Astrocyte (in vitro differentiated cells and primary cell): ENCODE data around the gene KRT78. TPM values are rescaled to one million over a fixed set of nuclear protein-coding genes. Genes with fewer than 3 reads are reported as not detected.

Experiments
- DNase-seq: peaks from one replicate; pipeline ENCODE4 v3.0.0-alpha.2; 2010; ENCODE audit warnings: low read depth
- FAIRE-seq: peaks from 2 replicates; lab custom pipeline; 2011; peaks lifted over from hg19 to GRCh38; lab: Jason Lieb, UNC
- H2AFZ ChIP-seq: 2 replicates; pipeline ENCODE4 v1.6.0; 2012; ENCODE audit warnings: low read depth, low read length, inconsistent platforms
- H3K27ac ChIP-seq: 2 replicates; pipeline ENCODE4 v1.5.1; 2011; ENCODE audit warnings: low read depth, low read length, inconsistent platforms
- H3K27me3 ChIP-seq: 2 replicates; pipeline ENCODE4 v1.6.0; 2011; ENCODE audit warnings: low read length, inconsistent platforms; ENCODE audit not compliant: insufficient read depth
- H3K36me3 ChIP-seq: 2 replicates; pipeline ENCODE4 v1.5.1; 2011; ENCODE audit warnings: low read length, inconsistent platforms; ENCODE audit not compliant: insufficient read depth
- H3K4me1 ChIP-seq: 2 replicates; pipeline ENCODE4 v1.5.1; 2011; ENCODE audit warnings: low read length, inconsistent platforms; ENCODE audit not compliant: insufficient read depth
- H3K4me2 ChIP-seq: 2 replicates; pipeline ENCODE4 v1.6.0; 2012; ENCODE audit warnings: low read length, inconsistent platforms
- H3K4me3 ChIP-seq: 2 replicates; pipeline ENCODE4 v1.5.1; 2011; ENCODE audit warnings: low read depth, mild to moderate bottlenecking, low read length, inconsistent platforms; ENCODE audit not compliant: insufficient read depth
- H3K79me2 ChIP-seq: 2 replicates; pipeline ENCODE4 v1.6.0; 2012; ENCODE audit warnings: mild to moderate bottlenecking, low read length, inconsistent platforms; ENCODE audit not compliant: insufficient read depth
- H3K9ac ChIP-seq: 2 replicates; pipeline ENCODE4 v1.6.0; 2012; ENCODE audit warnings: mild to moderate bottlenecking, low read length, inconsistent platforms
- H3K9me3 ChIP-seq: 2 replicates; pipeline ENCODE4 v1.5.1; 2012; ENCODE audit warnings: low read depth, mild to moderate bottlenecking, low read length, inconsistent platforms; ENCODE audit not compliant: insufficient read depth
- H4K20me1 ChIP-seq: 2 replicates; pipeline ENCODE4 v1.6.0; 2012; ENCODE audit warnings: low read length, inconsistent platforms; ENCODE audit not compliant: insufficient read depth
- H3K27ac Mint-ChIP-seq: one replicate; pipeline ENCODE4 v1.8.0; 2021; ENCODE audit warnings: mild to moderate bottlenecking, mixed read lengths; ENCODE audit not compliant: unreplicated experiment
- H3K27me3 Mint-ChIP-seq: one replicate; pipeline ENCODE4 v1.8.0; 2021; ENCODE audit warnings: low read depth, mixed read lengths; ENCODE audit not compliant: unreplicated experiment
- H3K36me3 Mint-ChIP-seq: one replicate; pipeline ENCODE4 v1.8.0; 2021; ENCODE audit warnings: low read depth, mixed read lengths; ENCODE audit not compliant: unreplicated experiment
- H3K4me1 Mint-ChIP-seq: one replicate; pipeline ENCODE4 v1.8.0; 2021; ENCODE audit warnings: low read depth, mixed read lengths; ENCODE audit not compliant: unreplicated experiment
- H3K4me3 Mint-ChIP-seq: one replicate; pipeline ENCODE4 v1.8.0; 2021; ENCODE audit warnings: mild to moderate bottlenecking, moderate library complexity, mixed read lengths; ENCODE audit not compliant: unreplicated experiment
- H3K9me3 Mint-ChIP-seq: one replicate; pipeline ENCODE4 v1.8.0; 2021; ENCODE audit warnings: mild to moderate bottlenecking, mixed read lengths; ENCODE audit not compliant: unreplicated experiment
- EZH2 ChIP-seq: IDR thresholded peaks from 2 replicates; pipeline ENCODE4 v1.6.1; 2012; ENCODE audit warnings: mild to moderate bottlenecking, low read length, inconsistent platforms; ENCODE audit not compliant: insufficient read depth
- total RNA-seq: library from RNA; stranded (reverse); gene quantifications from 2 replicates; pipeline ENCODE4 v1.2.1, GENCODE V29; 2021
- TF ChIP-seq, protein P1 (sequence below): IDR thresholded peaks from 2 replicates; pipeline ENCODE4 v1.5.1; 2011; ENCODE audit warnings: low read depth, mild to moderate bottlenecking, inconsistent platforms, low read length, moderate library complexity; ENCODE audit not compliant: insufficient read depth

Gene KRT78
- total RNA-seq, 1 donor from 2014 or later, result not detected

DNA sequence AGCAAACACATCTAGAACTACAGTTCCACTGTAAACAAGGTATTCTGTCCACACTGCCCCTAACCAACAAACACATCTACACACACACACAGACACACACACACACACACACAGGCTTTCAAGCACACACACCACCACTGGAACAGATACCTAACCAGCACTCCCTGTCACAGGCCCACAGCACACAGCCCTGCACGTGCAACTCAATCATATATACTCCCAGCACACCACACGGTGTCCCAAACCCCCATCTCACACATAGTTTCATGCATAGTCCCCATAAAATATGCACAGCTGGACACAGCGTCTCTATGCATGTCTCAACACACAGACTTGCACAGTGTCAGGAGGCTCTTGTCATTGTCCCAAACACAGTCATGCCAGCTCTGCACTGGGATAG, 28.4 kb upstream of the KRT78 start:
- no peak overlapping the region for H3K27ac Mint-ChIP-seq
- no peak overlapping the region for H3K9ac ChIP-seq
- H3K9me3 Mint-ChIP-seq, result no peaks in the 10 kb centered on the region
- H3K4me3 Mint-ChIP-seq, result no peak overlapping the region
- H3K4me2 ChIP-seq, result no peak overlapping the region
- no peaks in the 10 kb centered on the region for H3K27me3 ChIP-seq
- TF ChIP-seq EZH2, result no peak
- TF ChIP-seq, protein P1, sequence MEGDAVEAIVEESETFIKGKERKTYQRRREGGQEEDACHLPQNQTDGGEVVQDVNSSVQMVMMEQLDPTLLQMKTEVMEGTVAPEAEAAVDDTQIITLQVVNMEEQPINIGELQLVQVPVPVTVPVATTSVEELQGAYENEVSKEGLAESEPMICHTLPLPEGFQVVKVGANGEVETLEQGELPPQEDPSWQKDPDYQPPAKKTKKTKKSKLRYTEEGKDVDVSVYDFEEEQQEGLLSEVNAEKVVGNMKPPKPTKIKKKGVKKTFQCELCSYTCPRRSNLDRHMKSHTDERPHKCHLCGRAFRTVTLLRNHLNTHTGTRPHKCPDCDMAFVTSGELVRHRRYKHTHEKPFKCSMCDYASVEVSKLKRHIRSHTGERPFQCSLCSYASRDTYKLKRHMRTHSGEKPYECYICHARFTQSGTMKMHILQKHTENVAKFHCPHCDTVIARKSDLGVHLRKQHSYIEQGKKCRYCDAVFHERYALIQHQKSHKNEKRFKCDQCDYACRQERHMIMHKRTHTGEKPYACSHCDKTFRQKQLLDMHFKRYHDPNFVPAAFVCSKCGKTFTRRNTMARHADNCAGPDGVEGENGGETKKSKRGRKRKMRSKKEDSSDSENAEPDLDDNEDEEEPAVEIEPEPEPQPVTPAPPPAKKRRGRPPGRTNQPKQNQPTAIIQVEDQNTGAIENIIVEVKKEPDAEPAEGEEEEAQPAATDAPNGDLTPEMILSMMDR, result no peak
- no peaks in the 10 kb centered on the region for H3K79me2 ChIP-seq
- no peaks in the 10 kb centered on the region for H3K36me3 Mint-ChIP-seq
- no peak for FAIRE-seq
- no peak overlapping the region for H3K27ac ChIP-seq
- no peaks in the 10 kb centered on the region for H4K20me1 ChIP-seq
- peaks cover 31% of the 10 kb centered on the region for H3K4me1 Mint-ChIP-seq
- peaks cover 4% of the 10 kb centered on the region for H3K27me3 Mint-ChIP-seq
- H3K36me3 ChIP-seq, result no peaks in the 10 kb centered on the region
- no peaks in the 10 kb centered on the region for H3K9me3 ChIP-seq
- DNase-seq, result no peak
- H3K4me3 ChIP-seq, result no peak overlapping the region
- peaks cover 30% of the 10 kb centered on the region for H3K4me1 ChIP-seq
- no peak overlapping the region for H2AFZ ChIP-seq

DNA sequence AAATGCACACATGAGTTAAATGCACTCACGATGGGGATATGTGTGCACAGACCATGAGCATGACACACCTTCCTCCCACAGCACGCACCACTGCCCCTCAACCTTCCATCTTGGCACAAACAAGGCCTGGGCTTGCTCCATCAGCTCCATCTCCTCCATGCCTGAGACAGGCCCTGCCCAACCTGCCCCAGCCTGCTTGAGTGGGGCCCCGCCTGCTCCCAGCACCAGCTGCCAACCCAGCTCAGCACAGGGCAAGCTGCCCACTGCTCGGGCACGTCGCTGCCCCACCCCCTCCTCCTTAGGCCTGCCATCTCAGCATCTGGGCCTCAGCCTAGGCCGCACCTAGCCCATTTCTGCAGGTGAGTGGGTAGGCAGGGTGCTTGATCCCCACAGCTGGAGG, 27.6 kb upstream of the KRT78 start:
- FAIRE-seq (no peak), DNase-seq (no peak)
- Histone ChIP-seq H3K36me3 (no peaks in the 10 kb centered on the region), H3K27me3 (no peaks in the 10 kb centered on the region), H3K4me3 (no peak overlapping the region), H3K4me2 (no peak overlapping the region), H3K9me3 (no peaks in the 10 kb centered on the region), H3K9ac (no peak overlapping the region), H4K20me1 (no peaks in the 10 kb centered on the region), H3K4me1 (peaks cover 38% of the 10 kb centered on the region), H2AFZ (no peak overlapping the region), H3K79me2 (no peaks in the 10 kb centered on the region), H3K27ac (no peak overlapping the region)
- H3K27me3 Mint-ChIP-seq, result peaks cover 4% of the 10 kb centered on the region
- peaks cover 39% of the 10 kb centered on the region for H3K4me1 Mint-ChIP-seq
- H3K27ac Mint-ChIP-seq, result no peak overlapping the region
- H3K9me3 Mint-ChIP-seq, result no peaks in the 10 kb centered on the region
- no peaks in the 10 kb centered on the region for H3K36me3 Mint-ChIP-seq
- TF ChIP-seq EZH2, result no peak
- TF ChIP-seq, protein P1, result no peak
- no peak overlapping the region for H3K4me3 Mint-ChIP-seq

DNA sequence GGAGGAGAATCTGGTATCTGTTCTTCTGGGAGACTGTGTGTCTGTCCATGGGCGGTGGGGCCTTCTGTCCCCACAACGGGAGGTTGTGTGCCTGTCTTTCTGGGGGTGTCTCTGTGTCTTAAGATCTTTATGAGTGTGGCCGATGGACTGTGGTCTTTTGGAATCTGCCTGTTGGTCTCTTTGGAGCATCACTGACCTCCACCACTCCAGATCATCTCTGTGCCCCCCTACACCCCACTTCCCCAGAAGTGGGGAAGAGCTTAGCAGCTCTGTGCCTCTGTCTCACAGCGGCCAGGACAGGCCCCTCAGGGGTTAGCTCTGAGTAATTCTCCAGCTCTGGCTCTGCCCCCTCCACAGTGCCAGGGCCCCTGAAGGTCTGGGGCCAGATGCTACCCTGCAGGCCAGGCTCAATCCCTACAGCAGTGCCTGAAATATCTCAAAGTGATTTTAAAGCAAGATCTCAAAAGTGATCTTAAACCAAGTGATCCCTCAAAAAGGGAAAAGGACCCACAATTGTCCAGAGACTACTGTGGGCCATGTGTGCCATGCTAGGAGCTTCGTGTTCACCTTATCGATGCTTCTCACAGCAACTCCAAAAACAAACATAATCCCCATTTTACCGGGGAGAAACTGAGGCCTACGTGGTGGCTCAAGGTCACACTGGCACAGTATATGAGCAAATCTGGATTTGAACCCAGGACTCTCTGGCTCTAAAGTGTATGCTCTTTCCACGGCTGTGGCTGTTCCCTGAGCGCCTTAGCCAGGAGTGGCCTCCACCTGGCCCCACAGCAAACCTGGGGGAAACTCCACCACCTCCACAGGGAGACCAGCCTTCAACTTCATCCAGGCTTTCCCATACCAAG, 26.0 kb upstream of the KRT78 start:
- H2AFZ ChIP-seq, result peak overlapping the region; percentile 44
- H3K9ac ChIP-seq, result peak overlapping the region; percentile 83
- H3K4me1 Mint-ChIP-seq, result peaks cover 45% of the 10 kb centered on the region
- TF ChIP-seq, protein P1, result no peak
- TF ChIP-seq EZH2, result no peak
- H3K36me3 Mint-ChIP-seq, result no peaks in the 10 kb centered on the region
- H3K27me3 Mint-ChIP-seq, result no peaks in the 10 kb centered on the region
- no peaks in the 10 kb centered on the region for H3K27me3 ChIP-seq
- DNase-seq (peak; percentile 12), FAIRE-seq (no peak)
- no peaks in the 10 kb centered on the region for H3K79me2 ChIP-seq
- H3K36me3 ChIP-seq, result no peaks in the 10 kb centered on the region
- peak overlapping the region; percentile 93 for H3K27ac ChIP-seq
- H4K20me1 ChIP-seq, result no peaks in the 10 kb centered on the region
- no peak overlapping the region for H3K4me3 Mint-ChIP-seq
- H3K9me3 ChIP-seq, result no peaks in the 10 kb centered on the region
- H3K4me1 ChIP-seq, result peaks cover 51% of the 10 kb centered on the region
- no peak overlapping the region for H3K4me3 ChIP-seq
- H3K4me2 ChIP-seq, result peak overlapping the region; percentile 88
- H3K27ac Mint-ChIP-seq, result peak overlapping the region; percentile 92
- H3K9me3 Mint-ChIP-seq, result no peaks in the 10 kb centered on the region
